NCI-H748 treated with DMSO at 0.1 percent for 48 hours (cell line): ENCODE measurements around the gene MRPS2.
"Not testable (repeated sequence)": the region's sequence is repeated elsewhere in the genome, so short reads cannot be mapped to it uniquely, and the experiment has no call there.

Source experiments
- DNase-seq: peaks from one replicate; lab custom pipeline; 2025; lab: John Stamatoyannopoulos, UW

Gene MRPS2

DNA sequence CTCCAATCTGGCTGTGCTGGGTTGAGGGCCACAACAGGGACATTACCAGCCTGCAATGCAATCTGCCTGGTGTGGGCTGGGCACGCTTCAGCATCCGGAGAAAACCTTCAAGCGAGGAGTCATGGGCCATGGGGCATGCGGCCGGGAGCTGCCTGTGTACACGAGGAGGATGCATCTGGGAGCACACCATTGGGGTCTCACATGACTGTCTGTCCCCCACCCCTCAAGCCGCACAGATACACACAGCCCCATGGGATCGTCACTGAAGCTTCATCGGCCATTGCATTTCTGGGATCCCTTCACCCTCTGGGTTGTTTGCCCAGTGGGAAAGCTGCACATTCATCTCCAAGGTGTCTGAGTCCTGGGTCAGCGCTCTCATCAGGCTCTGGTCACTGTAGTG lies 30.6 kb downstream of the MRPS2 start:
- DNase-seq, result no peak

DNA sequence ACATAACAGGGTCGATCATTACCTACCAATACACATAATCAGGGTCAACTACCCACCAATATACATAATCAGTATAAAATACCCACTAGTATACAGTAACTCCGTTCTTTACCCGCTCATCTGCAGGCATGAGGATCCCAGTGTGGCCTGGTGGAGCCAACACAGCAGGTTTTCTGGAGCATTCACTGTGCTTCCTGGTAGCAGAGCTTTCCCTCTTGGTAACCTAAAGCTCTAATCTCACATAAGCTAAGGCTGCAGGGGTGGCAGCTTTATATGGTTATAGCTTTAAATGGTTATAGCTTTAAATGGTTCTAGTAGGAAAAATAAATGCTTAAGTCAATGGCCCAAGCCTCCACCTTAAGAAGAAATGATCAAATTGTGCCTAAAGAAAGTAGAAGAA lies 32.6 kb downstream of the MRPS2 start:
- no peak for DNase-seq

- DNase-seq, result no peak
These were observed 33.2 kb downstream of the MRPS2 start for GRCh38 chr9:135533674-135534073.

GRCh38 chr9:135534192-135534711 lies 33.8 kb downstream of the MRPS2 start:
- not testable (repeated sequence) for DNase-seq

- DNase-seq, result not testable (repeated sequence)
These were observed 34.3 kb downstream of the MRPS2 start for GRCh38 chr9:135534826-135535225.

GRCh38 chr9:135535631-135536030 lies 35.1 kb downstream of the MRPS2 start:
- DNase-seq, result not testable (repeated sequence)

DNA sequence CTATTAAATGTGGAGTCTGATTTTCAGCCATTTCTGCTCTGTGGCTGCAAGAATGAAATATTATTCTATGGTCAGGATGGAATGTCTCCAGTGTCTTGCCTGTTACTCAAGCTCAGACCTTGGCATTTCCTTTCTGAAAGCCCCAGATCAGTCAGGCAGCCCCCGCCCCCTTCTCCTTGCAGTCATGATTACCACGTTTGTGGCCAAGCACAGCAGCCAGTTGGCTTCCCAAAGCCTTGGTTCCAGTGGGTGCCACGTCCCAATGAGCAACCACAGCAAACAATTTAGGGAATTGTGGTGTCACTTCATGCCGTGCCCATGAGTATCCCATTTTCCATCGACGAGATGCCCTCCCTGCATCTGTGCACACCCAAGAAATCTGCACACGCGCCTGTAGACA lies 35.7 kb downstream of the MRPS2 start:
- DNase-seq, result no peak

DNA sequence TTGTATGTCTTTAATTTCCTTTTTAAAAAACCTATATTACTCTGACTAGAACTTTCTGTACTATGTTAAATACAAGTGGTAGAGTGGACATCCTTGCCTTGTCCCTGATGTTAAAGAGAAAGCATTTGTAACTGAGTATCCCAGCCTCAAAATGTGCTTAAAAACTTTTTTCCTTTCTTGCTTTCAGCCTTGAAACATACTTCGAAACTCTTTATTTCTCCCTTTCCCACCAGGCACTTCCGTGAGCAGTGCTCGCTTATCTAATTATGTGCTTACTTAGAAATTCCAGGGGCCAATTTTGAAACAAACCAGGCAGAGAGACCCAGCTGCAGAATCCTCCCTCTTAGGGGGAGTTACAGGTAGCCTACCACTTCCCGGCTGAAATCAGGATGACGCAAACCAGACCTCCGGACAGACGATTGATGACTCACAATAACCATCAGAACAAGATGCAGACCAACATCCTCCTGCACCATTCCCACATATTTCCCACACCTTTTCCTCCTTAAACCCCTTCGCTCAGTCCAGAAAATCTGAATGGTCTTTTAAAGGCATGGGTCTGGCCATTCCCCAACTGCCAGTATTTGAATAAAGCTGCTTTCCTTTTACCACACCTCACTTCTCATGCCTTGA lies 42.9 kb downstream of the MRPS2 start:
- not testable (repeated sequence) for DNase-seq

DNA sequence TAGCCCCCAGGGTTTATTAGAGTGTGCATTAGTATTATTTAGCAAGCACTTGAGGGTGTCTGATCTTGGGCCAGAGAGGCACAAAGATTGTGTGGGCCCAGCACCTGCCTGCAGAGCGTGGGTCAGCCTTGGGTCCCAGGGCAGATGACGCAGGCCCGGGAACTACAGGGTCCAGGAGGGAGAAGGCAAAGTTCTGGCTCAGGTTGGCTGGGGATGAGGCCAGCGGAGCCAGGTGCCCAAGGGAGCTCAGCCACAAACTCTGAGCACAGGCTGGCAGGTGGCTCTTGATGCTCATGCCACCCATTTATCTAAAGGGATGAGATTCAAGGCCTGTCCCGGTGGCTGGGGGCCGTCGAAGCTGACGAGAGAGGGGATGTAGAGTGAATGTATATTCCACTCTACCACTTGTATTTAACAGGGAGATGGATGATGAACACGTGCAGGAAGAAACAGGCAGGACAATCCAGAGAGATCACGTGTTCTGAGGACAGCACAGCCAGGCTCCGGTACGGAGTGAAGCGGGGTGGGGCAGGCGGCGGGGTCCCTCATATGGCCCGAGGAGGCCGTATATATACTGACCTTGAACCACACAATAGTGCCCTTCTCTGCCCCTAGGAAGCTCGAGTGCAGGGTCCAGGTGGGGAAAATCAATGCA lies 44.6 kb downstream of the MRPS2 start:
- no peak for DNase-seq

DNA sequence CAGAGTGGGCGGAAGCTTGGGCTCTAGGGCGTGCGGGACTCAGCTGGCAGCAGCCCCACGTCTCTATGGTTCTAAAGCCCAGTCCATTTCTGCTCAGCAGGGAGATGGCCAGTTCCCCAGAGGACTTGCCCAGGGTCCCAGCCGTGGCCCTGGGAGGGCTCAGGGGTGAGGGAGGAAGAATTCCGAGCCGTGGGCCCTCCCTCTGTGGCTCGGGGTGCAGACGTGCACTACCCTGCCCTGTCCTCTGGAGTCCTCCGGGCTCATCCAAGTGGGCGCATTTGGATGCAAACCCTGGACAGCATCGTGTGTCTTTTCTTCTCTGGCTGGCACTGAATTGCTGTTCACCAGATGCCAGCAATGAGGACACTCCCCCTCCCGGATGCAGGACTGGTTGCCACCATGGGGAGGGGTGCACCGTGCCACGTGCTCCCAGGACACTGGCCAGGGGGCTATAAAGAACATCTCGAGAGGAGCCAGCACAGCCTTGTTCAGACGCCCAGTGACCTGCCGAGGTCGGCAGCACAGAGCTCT lies 45.2 kb downstream of the MRPS2 start, which contains the start of gene OBP2A:
OBP2A (plus strand) TSS at position 481 of the 531 bp plus-strand sequence. CDS start 55 bp downstream, outside the sequence.
- not testable (repeated sequence) for DNase-seq

DNA sequence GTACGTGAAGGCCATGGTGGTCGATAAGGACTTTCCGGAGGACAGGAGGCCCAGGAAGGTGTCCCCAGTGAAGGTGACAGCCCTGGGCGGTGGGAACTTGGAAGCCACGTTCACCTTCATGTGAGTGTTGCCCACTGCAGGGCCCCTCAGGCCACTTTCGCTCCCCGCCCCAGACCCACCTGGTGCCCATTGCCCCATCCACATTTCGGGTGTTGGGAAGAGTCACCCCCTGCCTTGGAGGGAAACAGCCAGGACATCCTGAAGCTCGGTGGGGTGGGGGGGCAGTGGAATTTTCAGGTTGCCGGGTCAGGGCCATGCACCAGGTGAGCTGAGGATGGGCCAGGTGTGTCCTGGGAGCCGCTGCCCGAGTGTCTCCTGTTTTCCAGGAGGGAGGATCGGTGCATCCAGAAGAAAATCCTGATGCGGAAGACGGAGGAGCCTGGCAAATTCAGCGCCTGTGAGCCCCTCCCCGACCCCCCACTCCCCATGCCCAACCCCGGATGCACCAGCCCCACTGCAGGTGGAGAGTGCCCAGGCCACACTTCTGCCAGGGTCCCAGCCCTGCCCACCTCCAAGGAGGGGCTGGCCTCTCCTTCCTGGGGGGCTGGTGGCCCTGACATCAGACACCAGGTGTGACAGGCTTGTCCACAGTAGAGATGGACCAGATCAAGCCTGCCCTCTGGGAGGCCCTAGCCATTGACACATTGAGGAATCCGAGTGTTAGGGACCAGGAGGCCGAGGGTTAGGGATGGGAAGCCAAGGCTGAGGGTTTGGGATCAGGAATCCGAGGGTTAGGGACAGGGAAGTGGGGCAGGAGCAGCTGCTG lies 46.5 kb downstream of the MRPS2 start:
- not testable (repeated sequence) for DNase-seq

- no peak for DNase-seq
These were observed 47.6 kb downstream of the MRPS2 start for GRCh38 chr9:135547756-135548736.

- DNase-seq, result not testable (repeated sequence)
These were observed 49.2 kb downstream of the MRPS2 start for GRCh38 chr9:135549478-135550343.

DNA sequence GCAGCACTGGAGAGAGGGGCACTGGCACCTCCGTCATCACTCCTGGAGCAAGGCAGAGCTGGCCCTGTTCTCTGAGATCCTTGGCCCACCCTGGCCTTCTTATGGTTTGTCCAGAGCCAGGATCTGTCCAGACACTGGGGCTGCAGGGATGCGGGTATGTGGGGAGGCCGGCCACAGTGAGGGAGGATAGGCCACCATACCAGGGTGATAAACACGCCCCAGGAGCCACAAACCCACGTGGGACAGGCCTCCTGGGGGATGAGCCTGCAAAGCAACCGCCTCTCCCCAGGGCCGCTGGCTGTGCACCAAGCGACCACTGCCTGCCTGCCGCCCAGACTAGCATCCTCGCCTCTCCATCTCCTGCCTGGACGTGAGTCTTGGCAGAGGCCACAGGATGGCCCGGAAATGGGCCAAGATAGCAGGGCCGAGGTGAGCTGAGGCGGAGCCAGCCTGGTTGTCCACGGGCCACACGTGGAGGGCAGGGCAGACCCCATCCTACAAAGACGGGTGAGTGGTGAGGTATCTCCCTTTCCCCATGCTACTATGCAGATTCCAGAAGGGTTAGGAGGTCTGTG lies 49.9 kb downstream of the MRPS2 start:
- DNase-seq, result no peak

DNA sequence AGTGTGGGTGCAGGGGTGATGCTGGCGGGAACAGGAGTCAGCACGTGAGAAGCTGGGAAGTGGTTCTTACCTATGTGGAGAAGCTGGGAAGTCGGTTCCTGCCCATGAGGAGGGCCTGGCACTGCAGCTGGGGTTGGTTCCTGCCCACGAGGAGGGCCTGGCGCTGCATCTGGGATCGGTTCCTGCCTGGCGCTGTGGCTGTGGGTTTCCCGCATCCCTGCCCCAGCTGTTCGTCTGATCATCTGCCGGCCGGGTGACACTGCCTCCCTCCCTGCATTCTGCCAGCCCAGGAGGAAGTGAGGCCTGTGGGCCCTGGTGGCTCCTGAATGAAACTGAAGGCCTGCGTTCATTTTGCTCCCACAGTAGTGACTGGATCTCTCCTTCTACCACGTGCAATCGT lies 50.5 kb downstream of the MRPS2 start:
- no peak for DNase-seq

- DNase-seq, result no peak
These were observed 51.0 kb downstream of the MRPS2 start for GRCh38 chr9:135551456-135551855.

DNA sequence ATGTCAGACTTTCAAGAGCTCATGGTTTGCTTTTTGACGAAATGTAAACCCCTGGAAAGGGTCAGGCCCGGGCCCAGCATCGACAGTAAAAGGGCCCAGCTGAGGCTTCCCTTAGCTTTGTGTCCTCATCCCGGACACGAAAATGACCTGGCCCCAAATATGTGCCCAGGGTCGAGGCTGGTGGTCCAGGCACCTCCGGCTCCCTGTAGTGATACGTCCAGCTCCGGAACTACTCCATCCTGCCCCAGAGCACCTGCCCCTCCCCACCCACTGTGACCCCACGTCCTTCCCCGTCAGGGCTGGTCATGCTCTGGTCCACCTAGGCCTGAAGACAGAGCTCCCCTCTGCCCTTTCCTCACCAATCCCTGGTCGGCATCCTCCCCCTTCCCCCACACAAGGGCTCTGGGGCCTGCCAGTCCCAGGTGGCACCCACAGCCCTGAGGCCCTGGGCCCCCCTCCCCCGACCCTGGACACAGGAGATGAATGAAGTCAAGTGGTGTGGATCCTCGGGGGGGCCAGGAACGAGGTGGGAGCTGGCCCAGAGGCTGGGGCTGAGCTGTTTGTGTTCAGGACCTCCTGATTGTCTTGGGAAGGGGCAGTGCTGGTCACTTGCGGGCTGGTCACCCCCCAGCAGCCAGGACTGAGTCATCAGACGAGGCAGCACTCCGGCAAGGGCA lies 51.7 kb downstream of the MRPS2 start:
- DNase-seq, result no peak

DNA sequence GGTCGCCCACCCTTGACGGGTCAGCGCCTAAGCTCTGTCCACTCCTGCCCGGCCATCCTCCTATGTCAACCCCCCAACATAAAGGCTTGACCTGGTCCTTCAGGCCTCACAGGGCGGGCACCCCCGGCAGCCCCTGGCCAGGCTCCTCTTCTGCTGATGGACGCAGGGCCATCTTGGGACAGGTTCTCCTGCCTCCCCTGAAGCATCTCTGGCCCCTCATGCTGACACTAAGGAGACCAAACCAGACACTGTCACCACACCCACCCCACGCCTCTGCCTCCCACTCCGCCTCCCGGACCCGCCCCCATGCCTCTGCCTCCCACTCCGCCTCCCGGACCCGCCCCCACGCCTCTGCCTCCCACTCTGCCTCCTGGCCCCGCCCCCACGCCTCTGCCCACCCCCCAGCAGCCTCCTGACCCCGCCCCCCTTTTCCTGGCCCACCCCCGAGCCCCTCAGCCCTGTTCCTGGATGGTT lies 52.3 kb downstream of the MRPS2 start:
- DNase-seq, result no peak
